HT1080 (cell line): ENCODE results near the gene CABLES2. TPM values are rescaled to one million over a fixed set of nuclear protein-coding genes. Genes with fewer than 3 reads are reported as not detected.

ENCODE experiments used
- DNase-seq: peaks from one replicate; pipeline ENCODE4 v3.0.0-alpha.2; 2015; ENCODE audit warnings: low read depth
- total RNA-seq: library from RNA; depleted of rRNA; stranded (reverse); fragments of >200 nt; shearing (Covaris generic); gene quantifications from 2 replicates; pipeline ENCODE4 v1.2.3, GENCODE V29; 2014

The CABLES2 gene
- total RNA-seq, 1 experiment from 2014 or later: 2.9 TPM

GRCh38 chr20:62372042-62372993 lies 34.8 kb downstream of the CABLES2 start:
- no peak for DNase-seq

- no peak for DNase-seq
Measured at GRCh38 chr20:62371588-62372041, 35.5 kb downstream of the CABLES2 start.

GRCh38 chr20:62370807-62371587 lies 36.1 kb downstream of the CABLES2 start:
- no peak for DNase-seq

- peak; percentile 93 for DNase-seq
Measured at GRCh38 chr20:62370115-62370806, 36.8 kb downstream of the CABLES2 start.

GRCh38 chr20:62369815-62370114 lies 37.3 kb downstream of the CABLES2 start:
- no peak for DNase-seq

- DNase-seq: peak; percentile 78
Measured at GRCh38 chr20:62368976-62369814, 37.9 kb downstream of the CABLES2 start.

- no peak for DNase-seq
Measured at GRCh38 chr20:62368392-62368975, 38.6 kb downstream of the CABLES2 start.

GRCh38 chr20:62367633-62368391 lies 39.3 kb downstream of the CABLES2 start:
- no peak for DNase-seq

- no peak for DNase-seq
Measured at GRCh38 chr20:62367136-62367632, 39.9 kb downstream of the CABLES2 start, which contains the start of gene LAMA5. TSS of gene LAMA5 (minus strand) at chr20:62367312. CDS start at chr20:62367245, 67 bp downstream.

GRCh38 chr20:62366370-62367135 lies 40.5 kb downstream of the CABLES2 start:
- DNase-seq: no peak

- DNase-seq: no peak
Measured at GRCh38 chr20:62365814-62366369, 41.2 kb downstream of the CABLES2 start.

GRCh38 chr20:62364911-62365736 lies 42.0 kb downstream of the CABLES2 start:
- DNase-seq: no peak

GRCh38 chr20:62363920-62364851 lies 42.9 kb downstream of the CABLES2 start:
- no peak for DNase-seq

- no peak for DNase-seq
Measured at GRCh38 chr20:62362991-62363919, 43.8 kb downstream of the CABLES2 start.

- DNase-seq: no peak
Measured at GRCh38 chr20:62362590-62362940, 44.5 kb downstream of the CABLES2 start.
